GM20000 (cell line): ENCODE data around the gene QKI.

ENCODE experiments used
- DNase-seq: peaks from one replicate; pipeline ENCODE4 v3.0.0; 2012; ENCODE audit warnings: low spot score
- TF ChIP-seq, protein P1 (sequence below): IDR thresholded peaks from 2 replicates; pipeline ENCODE4 v1.5.1; 2012; ENCODE audit warnings: mild to moderate bottlenecking, control low read depth; ENCODE audit errors: extremely low read depth, missing control alignments

QKI gene

DNA sequence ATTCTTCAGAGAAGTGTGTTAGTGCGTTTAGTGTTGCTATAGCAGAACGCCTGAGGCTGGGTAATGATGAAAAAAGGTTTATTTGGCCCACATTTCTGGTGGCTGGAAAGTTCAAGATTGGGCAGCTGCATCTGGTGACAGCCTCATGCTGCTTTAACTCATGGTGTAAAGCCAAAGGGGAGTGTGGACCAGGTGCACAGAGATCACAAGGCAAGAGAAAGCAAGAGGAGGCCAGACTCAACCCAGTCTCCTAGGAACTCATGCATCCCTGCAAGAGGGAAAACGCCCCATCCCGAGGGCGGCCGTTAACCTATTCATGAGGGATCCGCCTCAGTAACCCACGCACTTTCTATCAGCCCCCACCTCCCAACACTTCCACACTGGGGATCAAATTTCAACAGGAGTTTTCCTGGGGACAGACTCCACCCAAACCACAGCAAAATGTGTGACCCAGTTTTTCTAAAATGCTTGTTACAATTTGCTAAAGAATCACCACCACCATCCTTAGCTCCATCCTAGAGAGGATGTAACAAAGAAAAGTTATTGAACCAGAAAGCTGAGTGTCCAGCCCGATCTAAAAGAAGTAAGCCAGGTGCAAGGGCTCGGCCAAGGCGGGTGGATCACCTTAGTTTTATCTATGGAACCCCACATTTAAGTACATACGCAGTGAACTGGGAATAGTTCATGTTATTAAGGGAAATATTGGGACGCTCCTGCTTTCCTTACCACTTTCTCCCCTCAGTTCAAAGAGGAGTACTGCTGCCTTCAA is 164.8 kb downstream of the QKI start:
- no peak for DNase-seq
- TF ChIP-seq, protein P1, sequence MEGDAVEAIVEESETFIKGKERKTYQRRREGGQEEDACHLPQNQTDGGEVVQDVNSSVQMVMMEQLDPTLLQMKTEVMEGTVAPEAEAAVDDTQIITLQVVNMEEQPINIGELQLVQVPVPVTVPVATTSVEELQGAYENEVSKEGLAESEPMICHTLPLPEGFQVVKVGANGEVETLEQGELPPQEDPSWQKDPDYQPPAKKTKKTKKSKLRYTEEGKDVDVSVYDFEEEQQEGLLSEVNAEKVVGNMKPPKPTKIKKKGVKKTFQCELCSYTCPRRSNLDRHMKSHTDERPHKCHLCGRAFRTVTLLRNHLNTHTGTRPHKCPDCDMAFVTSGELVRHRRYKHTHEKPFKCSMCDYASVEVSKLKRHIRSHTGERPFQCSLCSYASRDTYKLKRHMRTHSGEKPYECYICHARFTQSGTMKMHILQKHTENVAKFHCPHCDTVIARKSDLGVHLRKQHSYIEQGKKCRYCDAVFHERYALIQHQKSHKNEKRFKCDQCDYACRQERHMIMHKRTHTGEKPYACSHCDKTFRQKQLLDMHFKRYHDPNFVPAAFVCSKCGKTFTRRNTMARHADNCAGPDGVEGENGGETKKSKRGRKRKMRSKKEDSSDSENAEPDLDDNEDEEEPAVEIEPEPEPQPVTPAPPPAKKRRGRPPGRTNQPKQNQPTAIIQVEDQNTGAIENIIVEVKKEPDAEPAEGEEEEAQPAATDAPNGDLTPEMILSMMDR: no peak

DNA sequence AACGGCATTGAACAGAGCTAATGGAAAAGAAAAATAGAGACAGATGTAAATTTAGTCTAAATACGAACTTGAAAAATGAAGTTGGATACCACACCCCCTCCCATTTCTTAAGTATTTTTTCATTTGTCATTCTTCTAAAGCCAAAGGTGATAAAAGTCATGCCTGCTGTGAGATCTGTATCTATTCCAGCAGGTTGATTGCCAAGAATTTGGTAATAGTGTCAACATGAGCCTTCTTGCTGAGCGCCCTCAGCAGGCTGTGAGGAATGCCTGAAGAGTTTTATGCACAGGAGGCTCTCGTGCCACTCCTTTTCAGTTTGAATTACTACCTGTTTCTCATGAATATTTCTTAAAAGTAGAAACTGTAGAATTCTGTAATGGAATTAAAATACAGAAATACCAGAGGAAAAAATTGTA is 165.4 kb downstream of the QKI start:
- DNase-seq: no peak
- TF ChIP-seq, protein P1: no peak

DNA sequence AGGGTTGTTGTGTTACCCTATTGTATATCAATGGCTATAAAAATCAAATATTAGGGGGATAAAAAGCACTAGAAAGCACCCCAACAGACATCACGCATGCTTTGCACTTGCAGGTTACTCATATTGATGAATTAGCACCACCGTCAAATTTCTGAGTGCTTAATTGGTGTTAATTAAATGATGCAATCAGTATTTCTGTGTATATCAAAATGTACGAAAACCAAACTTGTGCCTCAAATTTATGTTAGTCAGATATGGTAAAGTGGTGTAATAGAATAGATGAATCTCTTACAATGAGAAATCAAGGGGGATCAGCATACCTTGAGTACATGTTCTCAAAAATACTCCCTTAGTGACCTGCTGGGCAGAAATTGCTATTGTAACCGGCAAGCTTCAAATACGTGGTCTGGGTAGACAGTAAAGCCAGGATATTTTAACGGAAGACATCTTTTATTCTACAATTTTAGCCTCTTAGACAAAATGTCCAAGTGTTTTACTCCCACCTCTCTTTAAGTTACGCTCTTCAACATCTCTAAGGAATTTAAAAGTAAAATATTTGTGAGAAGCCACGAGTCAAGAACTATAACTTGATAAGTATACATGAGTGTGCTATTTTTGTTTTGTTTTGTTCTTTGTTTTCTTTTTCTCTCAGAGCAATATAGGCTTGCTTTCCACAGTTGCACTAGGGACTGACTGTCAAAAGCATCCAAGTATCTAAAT is 166.0 kb downstream of the QKI start:
- no peak for DNase-seq
- TF ChIP-seq, protein P1: no peak

DNA sequence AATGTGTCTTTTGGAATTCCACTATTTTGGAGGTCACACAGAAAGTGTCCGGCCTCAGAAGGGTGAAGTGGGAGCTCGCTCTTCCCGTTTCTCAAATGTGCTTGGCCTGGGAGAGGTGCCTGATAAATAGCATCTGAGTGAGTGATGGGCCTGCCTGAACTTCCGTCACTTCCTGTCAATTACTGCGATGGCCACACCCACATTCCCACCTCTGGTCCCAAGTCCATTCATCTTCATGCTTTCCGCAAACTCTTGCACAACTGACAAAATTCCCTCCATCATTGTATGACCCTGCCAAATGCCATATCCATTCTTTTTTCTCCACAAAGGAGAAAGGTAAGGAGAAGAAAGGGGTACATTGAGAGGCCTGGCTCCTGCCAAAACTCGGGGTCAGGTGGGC is 169.0 kb downstream of the QKI start:
- DNase-seq: no peak
- TF ChIP-seq, protein P1: no peak

DNA sequence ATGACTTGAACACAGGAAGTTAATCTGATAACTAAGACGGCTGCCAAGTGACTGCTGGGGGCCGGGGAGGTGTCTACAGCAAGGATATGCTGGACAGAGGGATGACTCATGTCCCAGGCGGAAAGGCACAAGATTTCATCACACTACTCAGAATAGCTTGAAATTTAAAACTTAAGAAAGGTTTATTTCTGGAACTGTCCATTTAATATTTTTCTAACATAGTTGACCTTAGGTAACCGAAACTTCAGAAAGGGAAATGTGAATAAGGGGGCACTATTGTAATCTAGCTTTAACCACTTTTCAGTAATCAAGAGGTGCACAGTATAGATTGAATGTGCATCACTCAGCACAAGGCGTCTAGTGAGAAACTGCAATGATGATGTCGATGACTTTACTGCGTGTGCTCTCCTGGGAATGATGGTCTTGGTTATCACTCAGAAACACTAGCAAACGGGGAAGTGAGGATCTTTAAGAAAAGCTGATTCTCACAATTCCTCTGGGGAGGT is 171.5 kb downstream of the QKI start:
- TF ChIP-seq, protein P1: no peak
- no peak for DNase-seq

DNA sequence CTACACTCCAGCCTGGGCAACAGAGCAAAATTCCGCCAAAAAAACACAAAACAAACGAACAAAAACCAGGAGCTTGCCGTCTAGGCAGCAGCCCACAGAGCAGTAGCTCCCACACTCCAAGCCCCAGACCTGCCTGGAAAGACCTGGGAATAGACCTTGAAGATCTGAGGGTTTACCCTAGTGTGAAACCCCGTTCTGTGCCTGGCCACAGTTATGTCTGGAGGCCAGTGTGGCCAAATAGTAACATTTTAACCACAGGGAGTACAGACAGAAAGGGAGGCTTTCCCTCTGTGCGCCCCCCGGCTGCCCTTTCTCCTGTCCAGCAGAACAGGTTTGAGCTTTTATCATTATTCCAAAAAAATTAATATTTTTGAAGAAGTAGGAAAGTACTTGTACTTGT is 172.4 kb downstream of the QKI start:
- TF ChIP-seq, protein P1: no peak
- no peak for DNase-seq
